Measurements from ENCODE around the gene CORO2A. TPM values are rescaled to one million over a fixed set of nuclear protein-coding genes. Genes with fewer than 3 reads are reported as not detected.
A peak's percentile ranks its signal among the peaks of the same experiment; 100 is the strongest.

CORO2A gene
- polyA plus RNA-seq, 1 experiment: 1.4 TPM

- Histone ChIP-seq H3K4me3 (ENCODE audit: low read depth, low read length) (no peak overlapping the region), H3K27me3 (ENCODE audit: control insufficient read depth, insufficient read depth, low read length) (no peaks in the 10 kb centered on the region), H3K9me3 (ENCODE audit: control insufficient read depth, insufficient read depth, low read length) (no peaks in the 10 kb centered on the region), H3K27ac (ENCODE audit: low read depth, low read length) (no peak overlapping the region)
- ChIA-PET POLR2A (interaction anchor here (1.5 kb wide), 1 partner anchor 11 kb away, joined by 6 read pairs; no protein-coding TSS in a partner anchor), CTCF (interaction anchor here (1.5 kb wide), 2 partner anchors 11 to 20 kb away, joined by 4 to 6 read pairs; partner anchors contain the start of gene TBC1D2)
- no peak for DNase-seq (ENCODE audit: low read depth, low spot score)
- TF ChIP-seq CTCF (IDR thresholded peaks at IDR 0.05; ENCODE audit: low read depth, low read length): no peak
Observed at GRCh38 chr9:98235126-98235525, 42.7 kb upstream of the CORO2A start.

GRCh38 chr9:98234245-98234825 is 41.9 kb upstream of the CORO2A start:
- POLR2A ChIA-PET: interaction anchor here (1.5 kb wide), 1 partner anchor 11 kb away, joined by 6 read pairs; no protein-coding TSS in a partner anchor
- TF ChIP-seq CTCF (IDR thresholded peaks at IDR 0.05; ENCODE audit: low read depth, low read length): 0 out of 2 replicates have a peak, but pooled peaks have one; percentile 6
- H3K9me3 ChIP-seq (ENCODE audit: control insufficient read depth, insufficient read depth, low read length): no peaks in the 10 kb centered on the region
- DNase-seq (ENCODE audit: low read depth, low spot score): no peak
- no peak overlapping the region for H3K27ac ChIP-seq (ENCODE audit: low read depth, low read length)
- H3K4me3 ChIP-seq (ENCODE audit: low read depth, low read length): no peak overlapping the region
- H3K27me3 ChIP-seq (ENCODE audit: control insufficient read depth, insufficient read depth, low read length): no peaks in the 10 kb centered on the region
- CTCF ChIA-PET: interaction anchor here (1.5 to 1.8 kb wide), 2 partner anchors 12 to 14 kb away, joined by 4 to 6 read pairs; no protein-coding TSS in a partner anchor

GRCh38 chr9:98232926-98233325 is 40.5 kb upstream of the CORO2A start:
- H3K4me3 ChIP-seq (ENCODE audit: low read depth, low read length): no peak overlapping the region
- no peaks in the 10 kb centered on the region for H3K27me3 ChIP-seq (ENCODE audit: control insufficient read depth, insufficient read depth, low read length)
- CTCF ChIA-PET: interaction anchor here (1.2 to 1.8 kb wide), 3 partner anchors 16 to 31 kb away, joined by 4 to 6 read pairs (median 4); no protein-coding TSS in a partner anchor
- no peak for TF ChIP-seq CTCF (IDR thresholded peaks at IDR 0.05; ENCODE audit: low read depth, low read length)
- DNase-seq (ENCODE audit: low read depth, low spot score): no peak
- H3K9me3 ChIP-seq (ENCODE audit: control insufficient read depth, insufficient read depth, low read length): no peaks in the 10 kb centered on the region
- peak overlapping the region; percentile 39 for H3K27ac ChIP-seq (ENCODE audit: low read depth, low read length)
- POLR2A ChIA-PET: no interaction called here

GRCh38 chr9:98231770-98232478 is 39.5 kb upstream of the CORO2A start:
- H3K4me3 ChIP-seq (ENCODE audit: low read depth, low read length): no peak overlapping the region
- no peak for TF ChIP-seq CTCF (IDR thresholded peaks at IDR 0.05; ENCODE audit: low read depth, low read length)
- peak; percentile 55 for DNase-seq (ENCODE audit: low read depth, low spot score)
- ChIA-PET CTCF (interaction anchor here (0.6 to 1.0 kb wide), 5 partner anchors 9 to 474 kb away, joined by 3 to 8 read pairs (median 4); no protein-coding TSS in a partner anchor), POLR2A (interaction anchor here (0.7 kb wide), 1 partner anchor 12 kb away, joined by 3 read pairs; no protein-coding TSS in a partner anchor)
- peak overlapping the region; percentile 48 for H3K27ac ChIP-seq (ENCODE audit: low read depth, low read length)
- no peaks in the 10 kb centered on the region for H3K9me3 ChIP-seq (ENCODE audit: control insufficient read depth, insufficient read depth, low read length)
- H3K27me3 ChIP-seq (ENCODE audit: control insufficient read depth, insufficient read depth, low read length): no peaks in the 10 kb centered on the region

All from AG04450 (cell line).